HepG2 (cell line): ENCODE results near the gene SLC2A8. TPM values are rescaled to one million over a fixed set of nuclear protein-coding genes. Genes with fewer than 3 reads are reported as not detected.

Experiments
- GATAD1 ChIP-seq: IDR thresholded peaks from 2 replicates; pipeline ENCODE4 v1.6.1; 2016; ENCODE audit warnings: missing genetic modification reagents, missing compliant biosample characterization
- RBM22 ChIP-seq: fragments of 200-400 bp; formaldehyde crosslinking; optimal IDR thresholded peaks from 2 replicates; pipeline ENCODE3; 2017; ENCODE audit warnings: mild to moderate bottlenecking, low read length, moderate library complexity
- ZNF629 ChIP-seq: sonication (generic); formaldehyde crosslinking; conservative IDR thresholded peaks from 2 replicates; pipeline ENCODE4 v1.5.0; 2020; ENCODE audit warnings: missing genetic modification reagents
- polyA plus RNA-seq, 8 experiments: library from polyadenylated mRNA; depleted of rRNA in 3 of 8; stranded (reverse) in 7 of 8; unstranded in 1 of 8; fragments of >200 nt; fragmentation: Illumina TruSeq in 4 of 8; extraction: Trizol in 4 of 8; gene quantifications; 2 replicates each; pipeline versions ENCODE4 v1.2.1 to v1.2.3, GENCODE V29; 2011 to 2016; ENCODE audit warnings: low read depth in 4 of 8, missing spikeins in 1 of 8, mixed read lengths in 1 of 8; ENCODE audit not compliant: insufficient read depth in 1 of 8
- total RNA-seq, 5 experiments: library from RNA; depleted of rRNA; stranded (reverse); fragments of >200 nt; fragmentation: Illumina TruSeq; extraction: Trizol; gene quantifications; 2 replicates each; pipeline ENCODE4 v1.2.3, GENCODE V29; 2016; ENCODE audit warnings: low read depth in 1 of 5
- TF ChIP-seq, protein P1 (sequence below): sonication (generic); formaldehyde crosslinking; IDR thresholded peaks from 2 replicates; pipeline ENCODE4 v1.4.0; 2020; ENCODE audit warnings: missing genetic modification reagents
- TF ChIP-seq, protein P2 (sequence below): sonication (generic); formaldehyde crosslinking; IDR thresholded peaks from 2 replicates; pipeline ENCODE4 v1.8.1; 2023; ENCODE audit warnings: mild to moderate bottlenecking, inconsistent platforms, moderate library complexity, missing genetic modification reagents, borderline replicate concordance
- TF ChIP-seq, protein P3 (sequence below): sonication (generic); formaldehyde crosslinking; IDR thresholded peaks from 2 replicates; pipeline ENCODE4 v1.4.0; 2020; ENCODE audit warnings: missing genetic modification reagents

Gene SLC2A8
- total and polyA plus RNA-seq, 2 of the 13 experiments (the other 11 are each of a cell fraction or from before 2014, with no cell fraction given): 22.6 to 48.6 TPM

DNA sequence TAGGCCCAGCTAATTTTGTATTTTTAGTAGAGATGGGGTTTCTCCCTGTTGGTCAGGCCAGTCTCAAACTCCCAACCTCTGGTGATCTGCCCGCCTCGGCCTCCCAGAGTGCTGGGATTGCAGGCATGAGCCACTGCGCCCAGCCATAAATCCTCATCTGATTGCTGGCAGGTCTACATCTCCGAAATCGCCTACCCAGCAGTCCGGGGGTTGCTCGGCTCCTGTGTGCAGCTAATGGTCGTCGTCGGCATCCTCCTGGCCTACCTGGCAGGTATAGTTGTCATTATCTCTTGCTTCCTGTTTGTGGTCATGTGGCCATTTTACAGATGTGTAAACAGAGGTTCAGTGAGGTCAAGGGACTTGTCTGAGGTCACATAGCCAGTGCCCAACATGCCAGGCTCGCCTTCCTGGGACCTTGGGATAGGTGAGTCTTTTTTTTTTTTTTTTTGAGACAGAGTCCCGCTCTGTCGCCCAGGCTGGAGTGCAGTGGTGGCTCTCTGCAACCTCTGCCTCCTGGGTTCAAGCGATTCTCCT lies 2.8 kb downstream of the SLC2A8 start (continued):
- TF ChIP-seq, protein P1, sequence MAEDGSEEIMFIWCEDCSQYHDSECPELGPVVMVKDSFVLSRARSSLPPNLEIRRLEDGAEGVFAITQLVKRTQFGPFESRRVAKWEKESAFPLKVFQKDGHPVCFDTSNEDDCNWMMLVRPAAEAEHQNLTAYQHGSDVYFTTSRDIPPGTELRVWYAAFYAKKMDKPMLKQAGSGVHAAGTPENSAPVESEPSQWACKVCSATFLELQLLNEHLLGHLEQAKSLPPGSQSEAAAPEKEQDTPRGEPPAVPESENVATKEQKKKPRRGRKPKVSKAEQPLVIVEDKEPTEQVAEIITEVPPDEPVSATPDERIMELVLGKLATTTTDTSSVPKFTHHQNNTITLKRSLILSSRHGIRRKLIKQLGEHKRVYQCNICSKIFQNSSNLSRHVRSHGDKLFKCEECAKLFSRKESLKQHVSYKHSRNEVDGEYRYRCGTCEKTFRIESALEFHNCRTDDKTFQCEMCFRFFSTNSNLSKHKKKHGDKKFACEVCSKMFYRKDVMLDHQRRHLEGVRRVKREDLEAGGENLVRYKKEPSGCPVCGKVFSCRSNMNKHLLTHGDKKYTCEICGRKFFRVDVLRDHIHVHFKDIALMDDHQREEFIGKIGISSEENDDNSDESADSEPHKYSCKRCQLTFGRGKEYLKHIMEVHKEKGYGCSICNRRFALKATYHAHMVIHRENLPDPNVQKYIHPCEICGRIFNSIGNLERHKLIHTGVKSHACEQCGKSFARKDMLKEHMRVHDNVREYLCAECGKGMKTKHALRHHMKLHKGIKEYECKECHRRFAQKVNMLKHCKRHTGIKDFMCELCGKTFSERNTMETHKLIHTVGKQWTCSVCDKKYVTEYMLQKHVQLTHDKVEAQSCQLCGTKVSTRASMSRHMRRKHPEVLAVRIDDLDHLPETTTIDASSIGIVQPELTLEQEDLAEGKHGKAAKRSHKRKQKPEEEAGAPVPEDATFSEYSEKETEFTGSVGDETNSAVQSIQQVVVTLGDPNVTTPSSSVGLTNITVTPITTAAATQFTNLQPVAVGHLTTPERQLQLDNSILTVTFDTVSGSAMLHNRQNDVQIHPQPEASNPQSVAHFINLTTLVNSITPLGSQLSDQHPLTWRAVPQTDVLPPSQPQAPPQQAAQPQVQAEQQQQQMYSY (CRISPR knock-in tag): no peak
- TF ChIP-seq ZNF629 (CRISPR knock-in tag): peak; percentile 87
- TF ChIP-seq RBM22: peak; percentile 21
- no peak for TF ChIP-seq GATAD1 (CRISPR knock-in tag)
- TF ChIP-seq, protein P2, sequence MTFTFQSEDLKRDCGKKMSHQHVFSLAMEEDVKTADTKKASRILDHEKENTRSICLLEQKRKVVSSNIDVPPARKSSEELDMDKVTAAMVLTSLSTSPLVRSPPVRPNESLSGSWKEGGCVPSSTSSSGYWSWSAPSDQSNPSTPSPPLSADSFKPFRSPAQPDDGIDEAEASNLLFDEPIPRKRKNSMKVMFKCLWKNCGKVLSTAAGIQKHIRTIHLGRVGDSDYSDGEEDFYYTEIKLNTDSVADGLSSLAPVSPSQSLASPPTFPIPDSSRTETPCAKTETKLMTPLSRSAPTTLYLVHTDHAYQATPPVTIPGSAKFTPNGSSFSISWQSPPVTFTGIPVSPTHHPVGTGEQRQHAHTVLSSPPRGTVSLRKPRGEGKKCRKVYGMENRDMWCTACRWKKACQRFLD (CRISPR knock-in tag): no peak
- TF ChIP-seq, protein P3, sequence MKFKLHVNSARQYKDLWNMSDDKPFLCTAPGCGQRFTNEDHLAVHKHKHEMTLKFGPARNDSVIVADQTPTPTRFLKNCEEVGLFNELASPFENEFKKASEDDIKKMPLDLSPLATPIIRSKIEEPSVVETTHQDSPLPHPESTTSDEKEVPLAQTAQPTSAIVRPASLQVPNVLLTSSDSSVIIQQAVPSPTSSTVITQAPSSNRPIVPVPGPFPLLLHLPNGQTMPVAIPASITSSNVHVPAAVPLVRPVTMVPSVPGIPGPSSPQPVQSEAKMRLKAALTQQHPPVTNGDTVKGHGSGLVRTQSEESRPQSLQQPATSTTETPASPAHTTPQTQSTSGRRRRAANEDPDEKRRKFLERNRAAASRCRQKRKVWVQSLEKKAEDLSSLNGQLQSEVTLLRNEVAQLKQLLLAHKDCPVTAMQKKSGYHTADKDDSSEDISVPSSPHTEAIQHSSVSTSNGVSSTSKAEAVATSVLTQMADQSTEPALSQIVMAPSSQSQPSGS (CRISPR knock-in tag): no peak
